GM12878 (cell line): ENCODE data around the gene SRD5A2. TPM values are rescaled to one million over a fixed set of nuclear protein-coding genes. Genes with fewer than 3 reads are reported as not detected.

Experiments used
- ATAC-seq: fragments of 200-7000 bp; cut with Tn5 transposase; 3 replicates; pipeline ENCODE4 v1.9.1; 2020; ENCODE audit warnings: mild to moderate bottlenecking, moderate library complexity
- BruUV-seq: library from RNA; stranded (reverse); fragments of 400-500 nt; replicated peaks from 2 replicates; lab custom pipeline; 2021; lab: Mats Ljungman, UMichigan
- CTCF ChIA-PET: fragments of 300-600 bp; sonication (Branson Sonifier 250); formaldehyde crosslinking; extraction: SDS; loops from one replicate; lab custom pipeline; 2021; ENCODE audit warnings: inconsistent platforms; lab: Yijun Ruan, JAX
- POLR2A ChIA-PET: fragments of 350-600 bp; formaldehyde crosslinking; extraction: SDS; loops from one replicate; lab custom pipeline; 2021; ENCODE audit warnings: inconsistent platforms; lab: Charles Lee
- RAD21 ChIA-PET: fragments of 300-600 bp; sonication (Branson Sonifier 250); formaldehyde crosslinking; loops from one replicate; lab custom pipeline; 2023; ENCODE audit warnings: antibody characterized with exemption; ENCODE audit not compliant: unreplicated experiment; lab: Charles Lee
- SMC1A ChIA-PET: fragments of 300-600 bp; sonication (Branson Sonifier 250); formaldehyde crosslinking; loops from one replicate; lab custom pipeline; 2023; ENCODE audit not compliant: unreplicated experiment, uncharacterized antibody; lab: Charles Lee
- DNase-seq: peaks from one replicate; pipeline ENCODE4 v3.0.0-alpha.2; 2011; ENCODE audit warnings: low read depth, low spot score
- FAIRE-seq: peaks from 3 replicates; lab custom pipeline; 2011; peaks lifted over from hg19 to GRCh38; lab: Jason Lieb, UNC
- H2AFZ ChIP-seq: 2 replicates; pipeline ENCODE4 v1.6.0; 2011; ENCODE audit warnings: low read depth, low read length, control low read depth; ENCODE audit not compliant: control insufficient read depth
- H3K27ac ChIP-seq: 2 replicates; pipeline ENCODE4 v1.5.1; 2011; ENCODE audit warnings: control low read depth; ENCODE audit not compliant: control insufficient read depth, insufficient read depth
- H3K27me3 ChIP-seq, 2 experiments: replicated peaks in 1 of 2; 2 replicates each; pipeline versions ENCODE4 v1.6.0 to v1.6.1; 2011; ENCODE audit warnings: low read length in 1 of 2; ENCODE audit not compliant: control insufficient read depth in 2 of 2, insufficient read depth in 2 of 2
- H3K36me3 ChIP-seq, 2 experiments: 2 replicates each; pipeline ENCODE4 v1.5.1; 2011; ENCODE audit warnings: low read length in 1 of 2; ENCODE audit not compliant: control insufficient read depth in 2 of 2, insufficient read depth in 2 of 2
- H3K4me1 ChIP-seq: 2 replicates; pipeline ENCODE4 v1.6.1; 2011; ENCODE audit warnings: mild to moderate bottlenecking, low read length, moderate library complexity, mixed read lengths; ENCODE audit not compliant: control insufficient read depth, insufficient read depth
- H3K4me2 ChIP-seq: 2 replicates; pipeline ENCODE4 v1.6.0; 2011; ENCODE audit warnings: control low read depth; ENCODE audit not compliant: control insufficient read depth, insufficient read depth
- H3K4me3 ChIP-seq: fragments of 200-600 bp; sonication (generic); 2 replicates; pipeline ENCODE4 v1.5.1; 2016
- H3K79me2 ChIP-seq: 2 replicates; pipeline ENCODE4 v1.6.0; 2011; ENCODE audit warnings: low read length; ENCODE audit not compliant: control insufficient read depth, insufficient read depth
- H3K9ac ChIP-seq: 2 replicates; pipeline ENCODE4 v1.8.0; 2011; ENCODE audit warnings: low read length, control low read depth, mixed read lengths; ENCODE audit not compliant: control insufficient read depth, insufficient read depth
- H3K9me3 ChIP-seq: replicated peaks from 3 replicates; pipeline ENCODE4 v1.5.1; 2011; ENCODE audit warnings: mild to moderate bottlenecking, low read length; ENCODE audit not compliant: control insufficient read depth, insufficient read depth
- H4K20me1 ChIP-seq: 2 replicates; pipeline ENCODE4 v1.6.0; 2011; ENCODE audit not compliant: control insufficient read depth, insufficient read depth
- ETV6 ChIP-seq, 2 experiments: fragments of 450-650 bp in 1 of 2; IDR thresholded peaks in 1 of 2; conservative IDR thresholded peaks in 1 of 2; 2 replicates each; pipeline ENCODE4 v1.6.1; 2014; ENCODE audit warnings: antibody characterized with exemption in 1 of 2, borderline replicate concordance in 1 of 2, low read depth in 1 of 2, mild to moderate bottlenecking in 1 of 2, moderate library complexity in 1 of 2
- GATAD2B ChIP-seq: fragments of 450-650 bp; conservative IDR thresholded peaks from 2 replicates; pipeline ENCODE4 v1.6.1; 2017; ENCODE audit warnings: low read depth, mild to moderate bottlenecking, moderate library complexity
- MEF2A ChIP-seq: IDR thresholded peaks from 2 replicates; pipeline ENCODE4 v1.6.1; 2011; ENCODE audit warnings: low read depth, mild to moderate bottlenecking, low read length, moderate library complexity; ENCODE audit not compliant: insufficient read depth
- NFXL1 ChIP-seq: fragments of 450-650 bp; IDR thresholded peaks from 2 replicates; pipeline ENCODE4 v1.6.1; 2017; ENCODE audit warnings: antibody characterized with exemption, mild to moderate bottlenecking, borderline replicate concordance
- NFYB ChIP-seq: IDR thresholded peaks from 2 replicates; pipeline ENCODE4 v1.6.1; 2011; ENCODE audit warnings: low read depth, mild to moderate bottlenecking, low read length, improper control_type of control experiment, moderate library complexity; ENCODE audit not compliant: insufficient read depth
- POLR2AphosphoS2 ChIP-seq: IDR thresholded peaks from 2 replicates; pipeline ENCODE4 v1.6.1; 2011; ENCODE audit warnings: low read depth, mild to moderate bottlenecking, low read length, improper control_type of control experiment, moderate library complexity
- SRF ChIP-seq, 2 experiments: IDR thresholded peaks; 2 replicates each; pipeline ENCODE4 v1.6.1; 2011; ENCODE audit warnings: low read depth in 2 of 2, low read length in 2 of 2, mild to moderate bottlenecking in 1 of 2, moderate library complexity in 1 of 2
- TCF7 ChIP-seq: IDR thresholded peaks from 2 replicates; pipeline ENCODE4 v1.6.1; 2014; ENCODE audit warnings: antibody characterized with exemption, borderline replicate concordance
- WRNIP1 ChIP-seq: IDR thresholded peaks from 2 replicates; pipeline ENCODE4 v1.6.1; 2011; ENCODE audit warnings: low read depth, low read length, improper control_type of control experiment, borderline replicate concordance
- YBX1 ChIP-seq: fragments of 450-650 bp; IDR thresholded peaks from 2 replicates; pipeline ENCODE4 v1.6.1; 2016; ENCODE audit warnings: antibody characterized with exemption
- YY1 ChIP-seq: IDR thresholded peaks from 2 replicates; pipeline ENCODE4 v1.6.1; 2011; ENCODE audit warnings: low read depth, mild to moderate bottlenecking, low read length
- WGBS: methylation state at CpG from one replicate; pipeline ENCODE4 v1.1.6; 2016; ENCODE audit warnings: low lambda C conversion rate; ENCODE audit not compliant: insufficient replicate concordance, insufficient coverage; ENCODE audit errors: missing lambda C conversion rate; 5-methylcytosine and 5-hydroxymethylcytosine counted together
- in situ Hi-C: fragments of 300-500 bp; cut with MboI; formaldehyde crosslinking; loops from 9 replicates; pipeline ENCODE4 v1.14.3; 2018; ENCODE audit warnings: mixed read lengths
- intact Hi-C: fragments of 100-400 bp; cut with micrococcal nuclease; formaldehyde crosslinking; loops from one replicate; pipeline ENCODE4 v1.14.2; 2022; ENCODE audit not compliant: unreplicated experiment
- polyA plus RNA-seq, 11 experiments: library from polyadenylated mRNA; depleted of rRNA in 4 of 11; unstranded in 6 of 11; stranded (reverse) in 5 of 11; fragments of >200 nt; fragmentation: Nextera tagmentation in 4 of 11; fragmentation: Illumina TruSeq in 1 of 11; extraction: Ambion mirVana in 4 of 11; extraction: Trizol in 1 of 11; gene quantifications; 1 replicate in 1 of 11; 2 replicates in 10 of 11; pipeline versions ENCODE4 v1.2.1 to v1.2.3, GENCODE V29; 2011 to 2016; ENCODE audit warnings: inconsistent platforms in 2 of 11, missing spikeins in 2 of 11, low read depth in 1 of 11
- total RNA-seq, 4 experiments: library from RNA; depleted of rRNA in 3 of 4; stranded (reverse); fragments of >200 nt in 3 of 4; fragmentation: Illumina TruSeq in 1 of 4; extraction: Trizol in 1 of 4; gene quantifications; 2 replicates each; pipeline versions ENCODE4 v1.2.1 to v1.2.3, GENCODE V29; 2013 to 2021
- TF ChIP-seq, protein P1 (sequence below): IDR thresholded peaks from 2 replicates; pipeline ENCODE4 v1.6.1; 2012; ENCODE audit warnings: low read depth, low read length, improper control_type of control experiment
- TF ChIP-seq, protein P2 (sequence below): fragments of 450-650 bp; conservative IDR thresholded peaks from 2 replicates; pipeline ENCODE4 v1.6.1; 2017; ENCODE audit warnings: mild to moderate bottlenecking, moderate library complexity
- TF ChIP-seq, protein P3 (sequence below): fragments of 450-650 bp; IDR thresholded peaks from 2 replicates; pipeline ENCODE4 v1.6.1; 2017; ENCODE audit warnings: mild to moderate bottlenecking, moderate library complexity

SRD5A2 gene
- total and polyA plus RNA-seq, 10 of the 15 experiments (the other 5 are each of a cell fraction or from before 2014, with no cell fraction given): 0.01 TPM; not detected in 7

DNA sequence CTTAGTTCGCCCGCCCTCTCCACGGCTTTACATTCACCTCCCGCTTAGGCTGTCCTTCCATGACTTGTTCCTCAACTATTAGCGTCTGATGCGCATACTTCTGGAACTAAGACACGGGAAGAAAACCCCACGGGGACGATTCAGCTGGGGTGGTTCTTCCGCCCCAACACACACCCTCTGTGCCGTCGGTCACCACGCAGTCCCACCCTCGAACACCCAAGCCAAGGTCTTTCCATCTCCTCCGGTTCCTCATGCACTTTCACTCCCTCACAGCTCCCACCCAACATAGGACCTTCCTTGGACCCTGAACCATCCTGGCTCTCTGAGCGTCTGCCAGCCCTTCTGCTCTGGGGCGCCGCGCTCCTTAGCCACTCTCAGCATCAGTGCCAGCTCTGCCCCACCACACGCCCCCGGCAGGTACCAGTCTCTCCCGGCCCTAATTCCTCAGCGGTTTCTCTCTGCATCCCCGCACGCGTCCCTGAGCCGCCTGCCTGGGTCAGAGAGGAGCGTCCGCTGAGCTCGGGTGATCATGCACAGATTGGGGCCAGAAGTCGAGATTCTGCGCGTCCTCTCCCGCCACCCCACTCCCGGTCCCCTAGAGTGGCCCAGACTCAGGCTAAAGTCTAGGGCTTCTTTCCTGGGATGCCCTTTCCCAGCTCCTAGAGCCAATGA is 522 bp upstream of the SRD5A2 start (continued):
- TF ChIP-seq, protein P1, sequence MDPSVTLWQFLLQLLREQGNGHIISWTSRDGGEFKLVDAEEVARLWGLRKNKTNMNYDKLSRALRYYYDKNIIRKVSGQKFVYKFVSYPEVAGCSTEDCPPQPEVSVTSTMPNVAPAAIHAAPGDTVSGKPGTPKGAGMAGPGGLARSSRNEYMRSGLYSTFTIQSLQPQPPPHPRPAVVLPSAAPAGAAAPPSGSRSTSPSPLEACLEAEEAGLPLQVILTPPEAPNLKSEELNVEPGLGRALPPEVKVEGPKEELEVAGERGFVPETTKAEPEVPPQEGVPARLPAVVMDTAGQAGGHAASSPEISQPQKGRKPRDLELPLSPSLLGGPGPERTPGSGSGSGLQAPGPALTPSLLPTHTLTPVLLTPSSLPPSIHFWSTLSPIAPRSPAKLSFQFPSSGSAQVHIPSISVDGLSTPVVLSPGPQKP: no peak
- TF ChIP-seq YY1 (no peak), WRNIP1 (no peak), POLR2AphosphoS2 (no peak)

DNA sequence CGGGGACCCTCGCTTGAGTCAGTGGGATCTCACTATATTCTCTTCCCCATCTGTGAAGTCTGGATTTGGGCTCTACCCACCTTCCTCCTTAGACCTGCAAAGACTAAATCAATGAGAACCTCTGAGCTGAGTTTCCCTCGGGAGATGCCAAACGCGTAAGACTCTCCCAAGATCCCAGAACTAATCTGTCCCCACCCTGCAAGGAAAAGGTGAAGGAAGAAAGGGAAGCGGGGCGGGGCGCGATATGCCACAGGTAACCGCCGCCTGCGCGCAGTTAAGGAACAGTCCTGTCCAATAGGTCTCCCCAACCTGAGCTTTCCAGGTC is 780 bp downstream of the SRD5A2 start:
- WGBS: 28% methylated on average over 13 of the region's 13 CpGs
- ChIA-PET RAD21 (no interaction called here), POLR2A (no interaction called here), SMC1A (no interaction called here), CTCF (no interaction called here)
- FAIRE-seq (no peak), DNase-seq (no peak), ATAC-seq (no peak)
- H3K27me3 ChIP-seq: peaks cover 2 to 6% of the 10 kb centered on the region in 2 experiments; a peak in 2 of 4 replicates
- H3K36me3 ChIP-seq: no peaks in the 10 kb centered on the region
- no peaks in the 10 kb centered on the region for H3K4me1 ChIP-seq
- H3K9ac ChIP-seq: no peak overlapping the region
- intact Hi-C loops (no loop called here), in situ Hi-C loops (no loop called here)
- H3K4me2 ChIP-seq: no peak overlapping the region
- BruUV-seq: no TSS peak
- no peaks in the 10 kb centered on the region for H4K20me1 ChIP-seq
- no peaks in the 10 kb centered on the region; the same call in 2 of the 3 replicates for H3K9me3 ChIP-seq
- no peak overlapping the region for H3K4me3 ChIP-seq
- no peak overlapping the region for H3K27ac ChIP-seq
- no peak overlapping the region for H2AFZ ChIP-seq
- H3K79me2 ChIP-seq: no peaks in the 10 kb centered on the region
- TF ChIP-seq ETV6 (conservative IDR thresholded peaks at IDR 0.05 in 1 of 2, IDR thresholded peaks at IDR 0.05 in 1 of 2; ENCODE audit: borderline replicate concordance in 1 of 2, low read depth in 1 of 2): no peak
- TF ChIP-seq GATAD2B: no peak
- TF ChIP-seq, protein P2, sequence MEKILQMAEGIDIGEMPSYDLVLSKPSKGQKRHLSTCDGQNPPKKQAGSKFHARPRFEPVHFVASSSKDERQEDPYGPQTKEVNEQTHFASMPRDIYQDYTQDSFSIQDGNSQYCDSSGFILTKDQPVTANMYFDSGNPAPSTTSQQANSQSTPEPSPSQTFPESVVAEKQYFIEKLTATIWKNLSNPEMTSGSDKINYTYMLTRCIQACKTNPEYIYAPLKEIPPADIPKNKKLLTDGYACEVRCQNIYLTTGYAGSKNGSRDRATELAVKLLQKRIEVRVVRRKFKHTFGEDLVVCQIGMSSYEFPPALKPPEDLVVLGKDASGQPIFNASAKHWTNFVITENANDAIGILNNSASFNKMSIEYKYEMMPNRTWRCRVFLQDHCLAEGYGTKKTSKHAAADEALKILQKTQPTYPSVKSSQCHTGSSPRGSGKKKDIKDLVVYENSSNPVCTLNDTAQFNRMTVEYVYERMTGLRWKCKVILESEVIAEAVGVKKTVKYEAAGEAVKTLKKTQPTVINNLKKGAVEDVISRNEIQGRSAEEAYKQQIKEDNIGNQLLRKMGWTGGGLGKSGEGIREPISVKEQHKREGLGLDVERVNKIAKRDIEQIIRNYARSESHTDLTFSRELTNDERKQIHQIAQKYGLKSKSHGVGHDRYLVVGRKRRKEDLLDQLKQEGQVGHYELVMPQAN: no peak
- TF ChIP-seq, protein P3, sequence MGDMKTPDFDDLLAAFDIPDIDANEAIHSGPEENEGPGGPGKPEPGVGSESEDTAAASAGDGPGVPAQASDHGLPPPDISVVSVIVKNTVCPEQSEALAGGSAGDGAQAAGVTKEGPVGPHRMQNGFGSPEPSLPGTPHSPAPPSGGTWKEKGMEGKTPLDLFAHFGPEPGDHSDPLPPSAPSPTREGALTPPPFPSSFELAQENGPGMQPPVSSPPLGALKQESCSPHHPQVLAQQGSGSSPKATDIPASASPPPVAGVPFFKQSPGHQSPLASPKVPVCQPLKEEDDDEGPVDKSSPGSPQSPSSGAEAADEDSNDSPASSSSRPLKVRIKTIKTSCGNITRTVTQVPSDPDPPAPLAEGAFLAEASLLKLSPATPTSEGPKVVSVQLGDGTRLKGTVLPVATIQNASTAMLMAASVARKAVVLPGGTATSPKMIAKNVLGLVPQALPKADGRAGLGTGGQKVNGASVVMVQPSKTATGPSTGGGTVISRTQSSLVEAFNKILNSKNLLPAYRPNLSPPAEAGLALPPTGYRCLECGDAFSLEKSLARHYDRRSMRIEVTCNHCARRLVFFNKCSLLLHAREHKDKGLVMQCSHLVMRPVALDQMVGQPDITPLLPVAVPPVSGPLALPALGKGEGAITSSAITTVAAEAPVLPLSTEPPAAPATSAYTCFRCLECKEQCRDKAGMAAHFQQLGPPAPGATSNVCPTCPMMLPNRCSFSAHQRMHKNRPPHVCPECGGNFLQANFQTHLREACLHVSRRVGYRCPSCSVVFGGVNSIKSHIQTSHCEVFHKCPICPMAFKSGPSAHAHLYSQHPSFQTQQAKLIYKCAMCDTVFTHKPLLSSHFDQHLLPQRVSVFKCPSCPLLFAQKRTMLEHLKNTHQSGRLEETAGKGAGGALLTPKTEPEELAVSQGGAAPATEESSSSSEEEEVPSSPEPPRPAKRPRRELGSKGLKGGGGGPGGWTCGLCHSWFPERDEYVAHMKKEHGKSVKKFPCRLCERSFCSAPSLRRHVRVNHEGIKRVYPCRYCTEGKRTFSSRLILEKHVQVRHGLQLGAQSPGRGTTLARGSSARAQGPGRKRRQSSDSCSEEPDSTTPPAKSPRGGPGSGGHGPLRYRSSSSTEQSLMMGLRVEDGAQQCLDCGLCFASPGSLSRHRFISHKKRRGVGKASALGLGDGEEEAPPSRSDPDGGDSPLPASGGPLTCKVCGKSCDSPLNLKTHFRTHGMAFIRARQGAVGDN: no peak
- no peak for TF ChIP-seq SRF (IDR thresholded peaks at IDR 0.05; ENCODE audit: low read depth in 2 of 2, low read length in 2 of 2)
- no peak for TF ChIP-seq YBX1
- no peak for TF ChIP-seq TCF7
- TF ChIP-seq MEF2A: no peak
- no peak for TF ChIP-seq NFXL1
- TF ChIP-seq NFYB: no peak
